Measurements from ENCODE around the gene AKR7A2.

Gene AKR7A2

GRCh38 chr1:19311931-19312781, at the start of gene AKR7A2, which contains the start of gene SLC66A1:
Gene AKR7A2, minus strand, starts transcription at chr1:19312144. Its CDS starts 20 bp downstream, at chr1:19312124.
Gene SLC66A1, plus strand, starts transcription at chr1:19312326. Its CDS starts 5,352 bp downstream, at chr1:19317678.
- peak; percentile 93 for DNase-seq (ENCODE audit: low spot score)

DNA sequence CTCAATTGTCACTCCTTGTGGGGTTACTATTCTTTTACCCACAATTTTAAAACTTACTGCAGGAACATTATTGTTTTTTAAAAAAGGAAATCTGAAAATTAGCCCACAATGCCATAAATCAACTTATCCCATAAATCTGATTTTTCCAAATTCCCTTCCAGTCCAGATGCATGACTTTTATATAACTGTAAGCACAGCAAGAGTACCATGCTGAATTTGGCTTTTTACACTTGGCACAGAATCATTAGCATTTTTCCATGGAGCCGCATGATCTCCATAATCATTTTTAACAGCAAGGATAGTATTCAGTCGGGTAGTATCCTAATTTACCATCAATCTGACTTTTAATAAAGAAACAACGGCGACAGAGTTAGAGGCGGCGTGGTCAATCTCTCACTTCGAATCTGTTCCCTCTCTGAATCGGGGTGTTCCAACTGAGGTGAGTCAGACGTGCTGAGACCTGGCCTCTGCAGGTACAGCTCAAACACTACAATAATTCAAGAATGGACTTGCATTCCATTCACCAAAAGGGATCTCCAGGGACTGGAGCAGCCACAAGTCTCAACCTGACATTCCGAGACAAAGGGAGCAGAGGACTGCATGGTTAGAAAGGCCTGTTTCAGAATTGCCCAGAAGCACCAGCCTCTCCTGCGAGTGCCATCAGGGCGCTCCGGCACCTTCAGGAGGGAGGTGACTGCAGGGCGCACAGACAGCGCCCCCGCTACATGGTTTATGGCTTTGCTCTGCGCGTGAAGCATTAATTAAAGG, 49.1 kb upstream of the AKR7A2 start:
- DNase-seq (ENCODE audit: low spot score): no peak

GRCh38 chr1:19360432-19360831, 48.5 kb upstream of the AKR7A2 start:
- no peak for DNase-seq (ENCODE audit: low spot score)

DNA sequence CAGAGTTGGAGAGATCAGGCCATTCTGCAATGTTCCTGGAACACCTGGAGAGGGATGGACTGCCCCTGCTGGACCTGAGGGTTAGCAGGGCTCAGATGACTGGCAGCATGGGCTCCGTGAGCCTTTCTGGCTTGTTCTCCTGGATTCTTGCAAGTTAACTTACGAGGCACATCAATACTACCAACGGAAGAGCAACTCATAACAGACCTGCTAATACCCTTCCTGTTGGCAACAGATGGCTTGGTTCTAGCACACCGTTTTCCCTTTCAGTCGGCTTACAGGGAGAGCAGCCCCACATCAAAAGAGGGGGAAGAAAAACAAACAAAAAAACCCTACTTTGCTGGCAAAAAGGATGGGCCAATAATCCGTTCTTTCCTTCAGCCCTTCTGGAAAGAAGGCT, 48.1 kb upstream of the AKR7A2 start:
- no peak for DNase-seq (ENCODE audit: low spot score)

- no peak for DNase-seq (ENCODE audit: low spot score)
These were observed 47.4 kb upstream of the AKR7A2 start for GRCh38 chr1:19359357-19359756.

- DNase-seq (ENCODE audit: low spot score): no peak
These were observed 46.8 kb upstream of the AKR7A2 start for GRCh38 chr1:19358710-19359109.

DNA sequence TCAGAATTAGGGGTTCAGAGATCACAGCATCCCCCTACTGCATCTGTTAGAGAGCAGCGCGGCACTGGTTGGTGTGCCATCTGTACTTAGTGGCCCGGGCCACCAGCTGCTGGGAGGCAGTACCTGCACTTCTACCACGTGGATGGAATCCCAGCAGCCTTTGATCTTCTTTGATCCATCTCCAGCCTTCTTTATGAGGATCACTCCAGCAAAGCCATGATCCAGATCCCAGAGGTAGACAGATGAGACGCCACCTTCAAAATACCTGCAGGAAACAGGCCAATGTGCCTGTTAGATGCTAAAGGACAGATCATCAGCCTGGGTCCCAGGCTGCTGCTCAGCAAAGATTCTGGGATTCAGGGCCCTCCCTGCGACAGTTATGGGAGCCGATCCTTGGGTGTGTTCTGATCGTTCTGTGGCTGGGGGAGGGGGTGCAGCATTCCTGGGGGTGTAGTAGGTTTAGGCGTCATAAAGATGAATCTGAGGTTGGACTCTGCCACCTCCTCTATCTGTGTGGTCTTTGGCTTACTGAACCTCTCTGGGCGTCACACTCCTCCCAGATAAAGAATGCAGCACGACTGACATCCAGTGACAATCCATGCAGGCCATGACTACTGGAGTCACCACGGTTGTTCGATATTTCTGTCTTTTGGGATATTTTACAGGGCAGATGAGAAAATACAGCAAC, 45.5 kb upstream of the AKR7A2 start:
- no peak for DNase-seq (ENCODE audit: low spot score)

GRCh38 chr1:19356266-19356665, 44.3 kb upstream of the AKR7A2 start:
- no peak for DNase-seq (ENCODE audit: low spot score)

- no peak for DNase-seq (ENCODE audit: low spot score)
These were observed 42.6 kb upstream of the AKR7A2 start for GRCh38 chr1:19354531-19354981.

DNA sequence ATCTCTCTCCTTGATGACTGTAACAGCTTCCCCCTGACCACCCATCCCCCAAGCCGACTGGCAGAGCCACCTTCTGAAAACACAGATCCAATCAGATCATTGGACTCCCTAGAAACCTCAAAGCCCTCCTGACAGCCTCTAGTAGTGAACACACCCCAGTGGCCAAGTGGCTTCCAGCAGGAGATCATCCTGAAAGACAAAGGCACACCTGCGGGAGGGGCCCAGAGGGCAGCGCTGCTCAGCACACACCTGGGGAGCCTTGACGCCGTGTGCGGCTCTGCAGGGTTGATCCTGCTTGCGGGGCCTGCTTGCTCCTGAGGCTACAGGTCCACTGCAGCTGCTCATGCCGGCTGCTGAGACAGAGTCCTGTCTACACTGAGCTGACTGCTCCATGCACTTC, 41.7 kb upstream of the AKR7A2 start:
- no peak for DNase-seq (ENCODE audit: low spot score)

- no peak for DNase-seq (ENCODE audit: low spot score)
These were observed 40.9 kb upstream of the AKR7A2 start for GRCh38 chr1:19352839-19353238.

GRCh38 chr1:19351873-19352272, 39.9 kb upstream of the AKR7A2 start:
- no peak for DNase-seq (ENCODE audit: low spot score)

DNA sequence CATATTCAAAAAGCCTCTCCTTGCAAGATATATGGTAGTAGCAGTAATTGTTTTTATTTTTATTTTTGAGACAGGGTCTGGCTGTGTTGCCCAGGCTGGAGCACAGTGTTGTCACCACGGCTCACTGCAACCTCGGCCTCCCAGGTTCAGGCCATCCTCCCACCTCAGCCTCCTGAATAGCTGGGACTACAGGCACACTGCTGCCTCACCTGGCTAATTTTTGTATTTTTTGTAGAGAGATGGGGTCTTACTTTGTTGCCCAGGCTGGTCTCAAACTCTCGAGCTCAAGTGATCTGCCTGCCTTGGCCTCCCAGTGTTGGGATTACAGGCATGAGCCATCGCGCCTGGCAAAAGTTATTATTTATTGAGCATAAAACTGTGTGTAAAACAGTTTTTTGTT, 38.6 kb upstream of the AKR7A2 start:
- DNase-seq (ENCODE audit: low spot score): no peak

DNA sequence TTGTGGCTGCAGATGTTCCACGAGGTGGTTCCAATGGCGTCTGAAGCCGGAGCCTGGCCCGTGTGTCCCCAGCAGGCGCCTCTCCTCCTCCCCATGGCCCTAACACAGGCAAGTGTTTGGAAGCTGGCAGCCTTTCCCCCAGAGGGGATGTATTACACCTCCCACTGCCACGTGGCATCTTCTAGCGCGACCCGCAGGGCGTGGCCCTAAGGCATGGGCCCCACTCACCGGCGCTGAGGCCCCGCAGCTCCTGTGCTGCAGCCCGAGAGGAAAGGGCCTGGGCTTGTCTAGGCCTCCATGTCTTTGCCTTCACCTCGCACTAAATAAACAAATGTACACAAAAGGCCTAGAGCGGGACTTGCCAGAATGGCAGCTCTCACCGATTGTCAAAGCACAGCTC, 38.1 kb upstream of the AKR7A2 start:
- DNase-seq (ENCODE audit: low spot score): no peak

DNA sequence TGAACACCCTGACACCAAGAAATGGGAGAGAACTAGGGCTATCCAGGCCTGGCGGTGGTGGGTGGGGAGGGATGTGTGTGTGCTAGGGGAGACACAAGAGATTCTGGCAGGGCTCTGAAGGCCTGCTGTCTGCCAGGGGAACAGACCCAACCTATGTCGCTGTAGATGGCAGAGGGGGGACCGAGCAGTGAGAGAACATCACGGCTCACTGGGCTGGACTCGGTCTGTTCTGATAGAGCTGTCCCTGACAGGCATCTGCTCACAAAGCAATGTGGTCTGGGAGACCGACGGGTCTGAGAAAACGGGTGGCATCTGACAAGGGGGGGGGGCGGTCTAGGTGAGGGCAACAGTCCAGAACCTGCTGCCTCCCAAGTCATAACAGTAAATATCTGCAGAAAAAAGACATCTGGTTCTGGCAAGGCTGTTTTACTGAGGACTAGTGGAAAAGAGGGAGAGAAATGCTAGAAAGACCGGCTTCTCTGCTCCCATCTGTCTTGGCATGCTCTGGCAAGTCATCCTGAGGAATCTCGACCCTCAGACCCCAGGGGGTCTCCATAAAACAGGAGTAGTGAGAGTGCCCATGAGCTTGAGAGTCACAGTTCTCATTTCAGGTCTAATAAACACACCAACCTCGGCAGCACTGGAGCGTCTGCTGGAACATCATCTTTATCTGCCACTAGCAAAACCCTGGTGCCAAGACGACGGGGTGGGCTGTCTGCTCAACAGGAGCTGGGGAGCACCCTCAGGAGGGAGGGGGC, 36.7 kb upstream of the AKR7A2 start:
- DNase-seq (ENCODE audit: low spot score): no peak

GRCh38 chr1:19347533-19348172, 35.7 kb upstream of the AKR7A2 start:
- DNase-seq (ENCODE audit: low spot score): no peak

GRCh38 chr1:19346026-19346425, 34.1 kb upstream of the AKR7A2 start:
- DNase-seq (ENCODE audit: low spot score): no peak

GRCh38 chr1:19345391-19345790, 33.4 kb upstream of the AKR7A2 start:
- DNase-seq (ENCODE audit: low spot score): no peak

DNA sequence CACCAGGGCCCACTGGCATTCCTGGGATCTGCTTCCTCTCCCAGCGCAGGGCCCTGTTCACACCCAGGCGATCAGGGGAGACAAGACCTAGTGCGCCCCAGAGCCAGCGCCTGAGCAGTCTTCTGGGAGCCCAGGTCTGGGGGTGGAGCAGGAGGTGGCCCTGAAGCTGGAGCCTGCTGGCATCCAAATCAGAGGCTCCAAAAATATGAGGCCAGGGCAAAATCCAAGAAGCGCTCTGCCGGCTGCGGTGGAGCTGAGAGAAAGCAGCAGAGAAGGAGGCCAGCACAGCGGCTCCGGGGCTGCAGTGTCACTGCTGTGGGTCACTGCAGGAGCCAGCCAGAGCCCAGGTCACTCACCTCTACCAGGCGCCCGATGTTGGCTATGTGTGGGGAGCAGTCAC, 32.9 kb upstream of the AKR7A2 start:
- no peak for DNase-seq (ENCODE audit: low spot score)

DNA sequence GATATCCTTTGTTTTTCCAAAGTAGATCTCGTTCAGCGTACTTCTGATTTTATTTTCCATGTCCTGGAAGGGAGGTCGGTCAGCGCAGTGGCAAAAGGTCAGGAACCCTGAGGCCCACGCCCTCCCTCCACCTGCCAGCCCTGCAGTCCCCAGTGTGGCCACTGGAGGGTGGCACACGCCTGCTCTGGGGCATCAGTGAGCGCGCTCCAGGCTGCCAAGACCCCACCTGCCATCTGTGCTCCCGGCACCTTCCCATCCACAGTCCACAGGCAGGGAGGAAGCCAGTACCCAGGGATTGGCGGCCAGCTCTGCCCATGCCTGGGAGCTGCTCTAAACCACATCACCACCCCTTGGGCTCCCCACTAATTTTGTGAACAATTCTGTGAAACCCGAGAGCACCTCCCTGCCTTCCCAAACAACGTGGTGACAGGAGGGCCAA, 32.4 kb upstream of the AKR7A2 start:
- peak; percentile 85 for DNase-seq (ENCODE audit: low spot score)

Measured in HuH-7 (cell line).